Ishikawa (cell line): ENCODE data around the gene GFY.
A peak's percentile ranks its signal among the peaks of the same experiment; 100 is the strongest.

ENCODE experiments used
- CEBPB ChIP-seq: IDR thresholded peaks from 2 replicates; pipeline ENCODE4 v1.6.1; 2012
- CREB1 ChIP-seq: IDR thresholded peaks from 2 replicates; pipeline ENCODE4 v1.6.1; 2012; ENCODE audit warnings: low read depth
- EGR1 ChIP-seq: IDR thresholded peaks from 2 replicates; pipeline ENCODE4 v1.6.1; 2012
- EP300 ChIP-seq: IDR thresholded peaks from 2 replicates; pipeline ENCODE4 v1.6.1; 2012; ENCODE audit warnings: borderline replicate concordance
- FOXM1 ChIP-seq: IDR thresholded peaks from 2 replicates; pipeline ENCODE4 v1.6.1; 2012; ENCODE audit warnings: low read depth, borderline replicate concordance
- NFIC ChIP-seq: IDR thresholded peaks from 2 replicates; pipeline ENCODE4 v1.6.1; 2012
- RAD21 ChIP-seq: IDR thresholded peaks from 2 replicates; pipeline ENCODE4 v1.6.1; 2012; ENCODE audit warnings: low read depth
- REST ChIP-seq: IDR thresholded peaks from 2 replicates; pipeline ENCODE4 v1.6.1; 2012; ENCODE audit warnings: low read depth, mild to moderate bottlenecking
- TAF1 ChIP-seq: IDR thresholded peaks from 2 replicates; pipeline ENCODE4 v1.6.1; 2012; ENCODE audit warnings: low read depth, mild to moderate bottlenecking
- TCF12 ChIP-seq: IDR thresholded peaks from 2 replicates; pipeline ENCODE4 v1.6.1; 2012; ENCODE audit warnings: low read depth
- TEAD4 ChIP-seq: IDR thresholded peaks from 2 replicates; pipeline ENCODE4 v1.6.1; 2012
- USF1 ChIP-seq: IDR thresholded peaks from 2 replicates; pipeline ENCODE4 v1.6.1; 2012
- YY1 ChIP-seq: IDR thresholded peaks from 2 replicates; pipeline ENCODE4 v1.6.1; 2012; ENCODE audit warnings: low read depth
- ZBTB7A ChIP-seq: IDR thresholded peaks from 2 replicates; pipeline ENCODE4 v1.6.1; 2012; ENCODE audit warnings: low read depth
- TF ChIP-seq, protein P1 (sequence below): IDR thresholded peaks from 2 replicates; pipeline ENCODE4 v1.6.1; 2012

GFY gene

DNA sequence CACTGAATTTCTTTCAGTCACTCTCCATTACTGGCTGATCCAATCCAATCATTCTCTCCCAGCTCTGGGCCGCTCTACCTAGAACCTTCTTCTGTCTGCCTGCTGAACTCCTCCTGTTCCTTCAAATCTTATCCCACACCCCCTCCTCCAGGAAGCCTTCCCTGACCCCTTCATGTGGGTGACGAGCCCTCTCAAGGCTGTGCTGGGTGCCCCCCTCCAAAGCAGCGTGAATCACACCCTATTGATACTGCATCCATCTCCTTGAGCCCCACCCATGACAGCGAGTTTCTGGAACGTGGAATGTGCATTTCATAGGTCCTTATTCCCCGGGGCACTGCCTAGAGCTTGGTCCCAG, 23.2 kb downstream of the GFY start:
- TF ChIP-seq, protein P1, sequence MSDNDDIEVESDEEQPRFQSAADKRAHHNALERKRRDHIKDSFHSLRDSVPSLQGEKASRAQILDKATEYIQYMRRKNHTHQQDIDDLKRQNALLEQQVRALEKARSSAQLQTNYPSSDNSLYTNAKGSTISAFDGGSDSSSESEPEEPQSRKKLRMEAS = no peak
- TF ChIP-seq EGR1 (no peak), REST (no peak), CEBPB (no peak), YY1 (no peak), TCF12 (no peak), EP300 (no peak), ZBTB7A (no peak), TEAD4 (no peak), USF1 (no peak), TAF1 (no peak), RAD21 (no peak)

GRCh38 chr19:49450405-49450804, 25.2 kb downstream of the GFY start:
- TF ChIP-seq FOXM1 (no peak), EGR1 (no peak), RAD21 (no peak), TAF1 (no peak), TCF12 (no peak), CEBPB (no peak), TEAD4 (no peak), NFIC (no peak), ZBTB7A (no peak), REST (no peak), YY1 (no peak), EP300 (no peak), CREB1 (no peak), USF1 (no peak)
- TF ChIP-seq, protein P1 = no peak

GRCh38 chr19:49451430-49452181, 26.4 kb downstream of the GFY start, which contains the start of gene PIH1D1:
Gene PIH1D1, minus strand, starts transcription at chr19:49451814. Its CDS starts 240 bp downstream, at chr19:49451574.
- peak; percentile 3; the same call in 1 of the 2 replicates for TF ChIP-seq YY1
- TF ChIP-seq, protein P1 = peak; percentile 70
- no peak for TF ChIP-seq EGR1
- TF ChIP-seq TAF1 = peak; percentile 71; the same call in 1 of the 2 replicates
- no peak for TF ChIP-seq REST
- no peak for TF ChIP-seq TEAD4

DNA sequence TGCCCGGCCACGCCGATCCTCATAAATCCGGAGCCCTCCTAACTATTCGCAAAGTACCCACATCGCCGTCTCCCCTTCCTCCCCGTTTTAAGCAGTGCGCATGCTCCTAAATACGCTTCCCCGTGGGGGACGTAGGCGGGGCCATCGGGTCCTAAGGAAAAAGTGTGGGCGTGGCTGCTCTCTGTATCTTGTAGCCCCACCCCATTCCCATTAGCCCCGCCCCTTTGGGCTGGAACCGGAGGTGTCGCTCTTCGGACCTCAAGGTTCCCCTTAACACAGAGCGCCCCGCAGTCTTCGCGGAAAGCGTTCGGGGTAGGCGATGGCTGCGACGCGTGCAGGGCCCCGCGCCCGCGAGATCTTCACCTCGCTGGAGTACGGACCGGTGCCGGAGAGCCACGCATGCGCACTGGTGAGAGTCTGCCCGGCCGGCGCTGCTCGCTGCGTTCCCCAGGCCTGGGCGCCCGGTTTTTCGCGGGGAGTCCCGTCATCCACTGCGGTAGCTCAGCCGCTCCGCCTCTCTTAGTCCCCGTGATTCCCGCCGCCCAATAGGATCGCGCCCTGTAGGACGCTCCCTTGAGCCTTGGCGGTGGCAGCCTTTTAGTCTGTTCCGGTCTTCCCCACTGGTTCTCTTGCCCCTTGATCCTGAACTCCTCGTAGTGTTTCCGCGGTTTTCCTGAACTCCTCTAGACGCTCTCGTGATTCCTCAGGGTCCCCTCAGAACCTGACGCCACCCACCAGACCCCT, 28.0 kb downstream of the GFY start, which contains the start of gene ALDH16A1:
TSS of gene ALDH16A1 (plus strand) at position 213 of the 744 bp plus-strand sequence. CDS start at position 320, 107 bp downstream.
- TF ChIP-seq RAD21 = no peak
- 0 out of 2 replicates have a peak, but pooled peaks have one; percentile 6 for TF ChIP-seq YY1
- no peak; the same call in none of the 2 replicates for TF ChIP-seq TCF12
- TF ChIP-seq TAF1 = peak; percentile 77
- TF ChIP-seq, protein P1 = peak; percentile 93
- TF ChIP-seq USF1 = peak; percentile 95
